B cell (primary cell): ENCODE results near the gene UGT1A4. TPM values are rescaled to one million over a fixed set of nuclear protein-coding genes. Genes with fewer than 3 reads are reported as not detected.

Source experiments
- ATAC-seq: fragments of 200-7000 bp; cut with Tn5 transposase; one replicate; pipeline ENCODE4 v1.10.0; 2021; ENCODE audit warnings: low read depth, mild to moderate bottlenecking, moderate number of reproducible peaks, moderate library complexity
- CTCF ChIA-PET: fragments of 350-600 bp; sonication (Branson Sonifier 250); formaldehyde crosslinking; loops from one replicate; lab custom pipeline; 2021; ENCODE audit warnings: antibody characterized with exemption, inconsistent platforms; lab: Charles Lee
- POLR2A ChIA-PET: fragments of 350-600 bp; sonication (Branson Sonifier 250); formaldehyde crosslinking; loops from one replicate; lab custom pipeline; 2021; ENCODE audit warnings: antibody characterized with exemption; lab: Charles Lee
- DNase-seq: peaks from one replicate; pipeline ENCODE4 v3.0.0; 2013
- H2AFZ ChIP-seq: 2 replicates; pipeline ENCODE4 v1.6.1; 2012; ENCODE audit warnings: mild to moderate bottlenecking, low read depth, low read length; ENCODE audit not compliant: insufficient read depth, poor library complexity, severe bottlenecking
- H3K27ac ChIP-seq, 2 donors: 1 replicate in 1 of 2; 2 replicates in 1 of 2; pipeline ENCODE4 v1.5.1; 2012 to 2013; ENCODE audit warnings: low read length in 2 of 2, mild to moderate bottlenecking in 2 of 2, moderate library complexity in 1 of 2
- H3K27me3 ChIP-seq, 4 experiments: fragments of 200-600 bp in 1 of 4; sonication (generic) in 1 of 4; replicated peaks in 1 of 4; 1 replicate in 2 of 4; 2 replicates in 2 of 4; pipeline versions ENCODE4 v1.6.1 to v1.7.0; 2013 to 2016; ENCODE audit warnings: low read length in 3 of 4, mild to moderate bottlenecking in 2 of 4, mixed read lengths in 1 of 4, moderate library complexity in 1 of 4; ENCODE audit not compliant: insufficient read depth in 4 of 4, control insufficient read depth in 3 of 4; ENCODE audit errors: control extremely low read depth in 1 of 4
- H3K36me3 ChIP-seq, 2 experiments: replicated peaks in 1 of 2; 1 replicate in 1 of 2; 2 replicates in 1 of 2; pipeline versions ENCODE4 v1.6.1 to v1.7.1; 2013; ENCODE audit warnings: low read length in 1 of 2; ENCODE audit not compliant: insufficient read depth in 2 of 2, control insufficient read depth in 1 of 2; ENCODE audit errors: control extremely low read depth in 1 of 2, extremely low read depth in 1 of 2
- H3K4me1 ChIP-seq, 2 donors: fragments of 200-600 bp in 1 of 2; sonication (generic) in 1 of 2; 1 replicate in 1 of 2; 2 replicates in 1 of 2; pipeline versions ENCODE4 v1.5.1 to v1.6.1; 2013 to 2017; ENCODE audit warnings: low read length in 2 of 2; ENCODE audit not compliant: control insufficient read depth in 2 of 2, insufficient read depth in 2 of 2
- H3K4me2 ChIP-seq: replicated peaks from 2 replicates; pipeline ENCODE3; 2012; ENCODE audit warnings: mild to moderate bottlenecking, low read depth, low read length; ENCODE audit not compliant: poor library complexity, severe bottlenecking
- H3K4me3 ChIP-seq, 5 experiments: fragments of 200-600 bp in 1 of 5; sonication (generic) in 1 of 5; 1 replicate in 3 of 5; 2 replicates in 2 of 5; pipeline versions ENCODE4 v1.5.1 to v1.7.0; 2011 to 2016; ENCODE audit warnings: low read length in 4 of 5, mild to moderate bottlenecking in 4 of 5, low read depth in 2 of 5, control low read depth in 1 of 5, moderate library complexity in 1 of 5; ENCODE audit not compliant: insufficient read depth in 1 of 5; ENCODE audit errors: control extremely low read depth in 1 of 5, extremely low read depth in 1 of 5
- H3K79me2 ChIP-seq: fragments of 200-600 bp; sonication (generic); one replicate; pipeline ENCODE4 v1.6.0; 2016; ENCODE audit warnings: low read length; ENCODE audit not compliant: control insufficient read depth, insufficient read depth
- H3K9ac ChIP-seq: fragments of 200-600 bp; sonication (generic); 2 replicates; pipeline ENCODE4 v1.6.1; 2017; ENCODE audit warnings: mild to moderate bottlenecking, low read length, moderate library complexity
- H3K9me3 ChIP-seq, 3 donors: one replicate each; pipeline versions ENCODE4 v1.6.1 to v1.7.1; 2013; ENCODE audit warnings: low read length in 2 of 3; ENCODE audit not compliant: control insufficient read depth in 2 of 3, insufficient read depth in 1 of 3; ENCODE audit errors: control extremely low read depth in 1 of 3
- H4K20me1 ChIP-seq: 2 replicates; pipeline ENCODE4 v1.6.0; 2012; ENCODE audit warnings: mild to moderate bottlenecking, low read length; ENCODE audit not compliant: insufficient read depth, control insufficient read depth, poor library complexity, severe bottlenecking
- H3K27ac Mint-ChIP-seq: one replicate; pipeline ENCODE4 v1.8.0; 2021; ENCODE audit warnings: mixed read lengths
- H3K27me3 Mint-ChIP-seq: one replicate; pipeline ENCODE4 v1.8.0; 2021; ENCODE audit warnings: mixed read lengths
- H3K4me1 Mint-ChIP-seq: one replicate; pipeline ENCODE4 v1.8.0; 2021; ENCODE audit warnings: mixed read lengths
- H3K4me3 Mint-ChIP-seq: one replicate; pipeline ENCODE4 v1.8.0; 2021; ENCODE audit warnings: mixed read lengths
- H3K9me3 Mint-ChIP-seq: one replicate; pipeline ENCODE4 v1.8.0; 2022; ENCODE audit warnings: mixed read lengths; ENCODE audit not compliant: insufficient read depth
- CTCF ChIP-seq: fragments of 200-600 bp; IDR thresholded peaks from one replicate; pipeline ENCODE4 v1.8.0; 2022; ENCODE audit warnings: antibody characterized with exemption, mild to moderate bottlenecking
- EZH2 ChIP-seq: IDR thresholded peaks from 2 replicates; pipeline ENCODE4 v1.6.1; 2012; ENCODE audit warnings: borderline replicate concordance, low read depth, mild to moderate bottlenecking, moderate library complexity, low read length; ENCODE audit not compliant: insufficient read depth, poor library complexity, severe bottlenecking
- WGBS: methylation state at CpG from one replicate; pipeline ENCODE4 v1.1.5; 2013; ENCODE audit warnings: missing lambda C conversion rate; ENCODE audit not compliant: insufficient coverage; 5-methylcytosine and 5-hydroxymethylcytosine counted together
- intact Hi-C: fragments of 100-400 bp; cut with micrococcal nuclease; formaldehyde crosslinking; loops from one replicate; pipeline ENCODE4 v1.10.0; 2022
- polyA plus RNA-seq: library from polyadenylated mRNA; depleted of rRNA; stranded (reverse); fragments of >200 nt; gene quantifications from 2 replicates; pipeline ENCODE4 v1.2.3, GENCODE V29; 2012
- total RNA-seq, 2 donors: library from RNA; stranded (reverse); fragments of 120-200 nt in 1 of 2; gene quantifications; 1 replicate in 1 of 2; 2 replicates in 1 of 2; pipeline versions ENCODE4 v1.2.3 to v1.2.4, GENCODE V29; 2013 to 2022

Gene UGT1A4
- total and polyA plus RNA-seq, 2 donors (not counting 1 experiment from before 2014, with no cell fraction given) = not detected

- CTCF ChIA-PET = no interaction called here
- H3K4me2 ChIP-seq = no peak overlapping the region
- H2AFZ ChIP-seq = no peak overlapping the region
- H4K20me1 ChIP-seq = no peaks in the 10 kb centered on the region
- H3K4me3 ChIP-seq = no peak overlapping the region
- H3K9ac ChIP-seq = no peak overlapping the region
- H3K9me3 Mint-ChIP-seq = no peaks in the 10 kb centered on the region
- DNase-seq (no peak), ATAC-seq (no peak)
- WGBS = 84% methylated on average over 5 of the region's 6 CpGs
- H3K27ac Mint-ChIP-seq = no peak overlapping the region
- no peaks in the 10 kb centered on the region for H3K36me3 ChIP-seq
- peaks cover 22% of the 10 kb centered on the region for H3K27me3 Mint-ChIP-seq
- intact Hi-C loops = no loop called here
- H3K4me1 ChIP-seq = no peaks in the 10 kb centered on the region
- no peak overlapping the region for H3K4me3 Mint-ChIP-seq
- POLR2A ChIA-PET = no interaction called here
- H3K79me2 ChIP-seq = no peaks in the 10 kb centered on the region
- H3K27ac ChIP-seq = no peak overlapping the region
- no peaks in the 10 kb centered on the region for H3K4me1 Mint-ChIP-seq
- no peaks in the 10 kb centered on the region for H3K9me3 ChIP-seq
- TF ChIP-seq EZH2 (no peak), CTCF (no peak)
- H3K27me3 ChIP-seq = peaks cover 0 to 8% (median 0%) of the 10 kb centered on the region in 4 experiments
Measured at GRCh38 chr2:233810385-233810784, 91.8 kb downstream of the UGT1A4 start.

GRCh38 chr2:233811087-233811486 lies 92.6 kb downstream of the UGT1A4 start:
- Histone ChIP-seq H3K79me2 (no peaks in the 10 kb centered on the region), H3K36me3 (no peaks in the 10 kb centered on the region), H4K20me1 (no peaks in the 10 kb centered on the region), H3K4me3 (no peak overlapping the region), H2AFZ (no peak overlapping the region), H3K9ac (no peak overlapping the region), H3K4me1 (no peaks in the 10 kb centered on the region), H3K4me2 (no peak overlapping the region), H3K27me3 (peaks cover 0 to 8% (median 0%) of the 10 kb centered on the region in 4 experiments), H3K9me3 (no peaks in the 10 kb centered on the region), H3K27ac (no peak overlapping the region)
- ATAC-seq = no peak
- Mint-ChIP-seq H3K27me3 (peaks cover 24% of the 10 kb centered on the region), H3K9me3 (no peaks in the 10 kb centered on the region), H3K27ac (no peak overlapping the region), H3K4me3 (no peak overlapping the region), H3K4me1 (no peaks in the 10 kb centered on the region)
- TF ChIP-seq CTCF (no peak), EZH2 (no peak)
- DNase-seq = no peak
- 82% methylated on average over 3 of the region's 4 CpGs for WGBS
- intact Hi-C loops = no loop called here
- CTCF ChIA-PET = no interaction called here
- POLR2A ChIA-PET = no interaction called here
